AG09309 (cell line): ENCODE results near the gene SLC2A4.

ENCODE experiments used
- DNase-seq: peaks from one replicate; pipeline ENCODE4 v3.0.0-alpha.2; 2010; ENCODE audit warnings: low read depth
- H3K4me3 ChIP-seq: 2 replicates; pipeline ENCODE4 v1.5.1; 2011; ENCODE audit warnings: mild to moderate bottlenecking, low read depth, low read length, moderate library complexity; ENCODE audit not compliant: control insufficient read depth
- TF ChIP-seq, protein P1 (sequence below): IDR thresholded peaks from 2 replicates; pipeline ENCODE4 v1.5.1; 2011; ENCODE audit warnings: mild to moderate bottlenecking, low read depth, low read length, inconsistent platforms; ENCODE audit not compliant: insufficient read depth, control insufficient read depth; ENCODE audit errors: missing control alignments

Gene SLC2A4

DNA sequence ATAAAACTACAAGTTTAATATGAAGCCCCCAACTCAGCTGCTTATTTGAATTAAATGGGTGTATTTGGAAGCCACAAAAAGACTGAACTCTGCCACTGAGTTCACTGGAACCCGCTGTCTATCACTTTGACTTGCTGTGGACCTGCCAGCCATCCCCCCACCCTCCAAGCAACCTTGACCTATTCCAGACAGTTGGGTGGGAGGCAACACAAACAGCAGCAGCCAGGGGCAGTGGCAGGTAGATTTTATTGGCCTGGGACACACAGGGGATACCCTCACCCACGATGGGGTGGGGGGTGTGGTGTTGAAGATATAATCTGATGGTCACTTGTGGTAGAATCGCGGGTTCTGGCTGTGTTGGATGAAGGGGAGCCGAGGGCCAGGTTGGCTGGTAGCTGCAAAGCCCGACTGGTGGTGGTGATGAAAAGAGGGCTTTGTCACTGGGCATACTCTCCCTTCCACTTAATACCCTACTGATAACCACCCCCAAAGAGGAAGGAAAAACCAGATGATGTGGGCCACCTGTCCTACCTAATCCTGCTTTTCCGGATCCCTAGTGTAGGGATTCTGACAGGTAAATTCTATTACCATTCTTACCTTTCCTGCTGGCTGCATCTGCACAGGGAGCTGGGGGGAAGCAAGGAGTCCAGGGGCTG, 31.0 kb downstream of the SLC2A4 start:
- DNase-seq: no peak
- H3K4me3 ChIP-seq: no peak overlapping the region
- TF ChIP-seq, protein P1, sequence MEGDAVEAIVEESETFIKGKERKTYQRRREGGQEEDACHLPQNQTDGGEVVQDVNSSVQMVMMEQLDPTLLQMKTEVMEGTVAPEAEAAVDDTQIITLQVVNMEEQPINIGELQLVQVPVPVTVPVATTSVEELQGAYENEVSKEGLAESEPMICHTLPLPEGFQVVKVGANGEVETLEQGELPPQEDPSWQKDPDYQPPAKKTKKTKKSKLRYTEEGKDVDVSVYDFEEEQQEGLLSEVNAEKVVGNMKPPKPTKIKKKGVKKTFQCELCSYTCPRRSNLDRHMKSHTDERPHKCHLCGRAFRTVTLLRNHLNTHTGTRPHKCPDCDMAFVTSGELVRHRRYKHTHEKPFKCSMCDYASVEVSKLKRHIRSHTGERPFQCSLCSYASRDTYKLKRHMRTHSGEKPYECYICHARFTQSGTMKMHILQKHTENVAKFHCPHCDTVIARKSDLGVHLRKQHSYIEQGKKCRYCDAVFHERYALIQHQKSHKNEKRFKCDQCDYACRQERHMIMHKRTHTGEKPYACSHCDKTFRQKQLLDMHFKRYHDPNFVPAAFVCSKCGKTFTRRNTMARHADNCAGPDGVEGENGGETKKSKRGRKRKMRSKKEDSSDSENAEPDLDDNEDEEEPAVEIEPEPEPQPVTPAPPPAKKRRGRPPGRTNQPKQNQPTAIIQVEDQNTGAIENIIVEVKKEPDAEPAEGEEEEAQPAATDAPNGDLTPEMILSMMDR: no peak

DNA sequence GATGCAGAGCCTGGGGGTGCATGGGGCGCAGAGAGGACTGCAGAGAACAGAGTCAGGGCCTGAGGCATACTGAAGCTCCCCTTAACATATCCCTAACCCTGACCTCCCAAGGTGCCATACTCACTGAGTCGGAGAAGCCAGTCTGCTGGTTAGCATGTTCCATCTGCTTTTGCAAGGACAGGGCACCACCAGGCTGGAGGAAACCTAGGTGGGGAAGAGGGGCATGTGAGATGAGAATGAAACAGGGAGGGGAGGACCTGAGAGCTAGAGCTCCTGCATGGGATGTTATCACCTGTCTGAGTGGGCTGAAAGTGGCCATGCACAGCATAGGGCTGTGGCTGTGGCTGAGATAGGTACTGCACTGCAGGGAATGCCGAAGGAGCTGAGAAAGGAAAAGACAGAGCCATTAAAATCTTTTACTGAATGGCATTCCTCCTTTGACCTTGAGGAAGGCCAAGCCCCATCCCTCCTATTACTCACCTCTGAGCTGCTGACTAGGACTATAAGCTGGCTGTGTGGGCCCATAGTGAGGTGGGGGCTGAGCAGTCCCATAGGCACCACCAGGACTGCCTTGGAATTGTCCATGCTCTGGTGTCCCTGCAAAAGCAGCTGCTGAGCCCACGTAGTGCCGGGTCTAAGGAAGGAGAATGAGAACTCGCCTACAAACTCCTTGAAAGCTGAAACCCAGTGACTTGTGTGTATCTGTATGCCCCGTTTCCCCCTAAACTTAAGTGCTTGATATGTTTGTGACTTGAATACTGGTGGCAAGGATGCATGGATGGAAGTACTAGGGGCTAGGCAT, 31.8 kb downstream of the SLC2A4 start:
- TF ChIP-seq, protein P1: no peak
- DNase-seq: no peak
- H3K4me3 ChIP-seq: no peak overlapping the region

DNA sequence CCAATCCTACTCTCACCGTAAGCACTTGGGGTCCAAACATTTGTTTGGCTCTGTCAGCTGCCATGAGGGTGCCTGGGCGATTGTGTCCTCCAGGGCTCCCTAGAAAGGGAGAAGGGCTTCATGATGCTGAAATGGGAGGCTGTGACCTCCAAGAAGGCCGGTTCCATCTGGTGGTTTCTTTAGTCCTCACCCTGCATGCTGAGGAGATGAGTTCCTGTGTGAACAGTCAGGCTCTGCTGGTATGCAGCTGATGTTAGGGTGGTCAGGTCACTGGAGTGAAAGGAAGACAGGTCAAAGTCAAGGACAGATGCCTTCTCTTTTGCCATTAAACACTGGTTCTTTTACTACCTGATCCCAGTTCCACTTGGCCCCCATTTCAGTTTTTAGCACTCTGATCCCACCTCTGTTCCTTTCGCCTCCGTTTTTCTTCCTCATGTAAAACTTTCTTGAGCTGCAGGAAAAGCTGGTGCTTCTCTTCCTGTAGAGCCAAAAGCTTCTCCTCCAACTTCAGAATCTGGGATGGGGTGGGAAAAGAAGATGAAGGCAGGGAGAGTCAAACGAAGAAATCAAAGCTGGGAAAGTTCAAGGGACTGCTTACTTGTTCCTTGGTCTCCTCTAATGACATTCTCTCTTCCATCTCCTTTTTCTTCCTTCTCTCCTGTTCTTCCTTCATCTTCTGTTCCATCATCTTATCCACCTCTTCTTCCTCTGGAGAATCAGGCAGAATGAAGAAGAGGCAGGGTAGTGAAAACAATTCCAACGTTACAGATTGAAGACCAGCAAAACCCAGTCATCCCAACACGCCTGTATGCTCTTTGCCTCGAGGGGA, 32.6 kb downstream of the SLC2A4 start:
- H3K4me3 ChIP-seq: peak overlapping the region; percentile 74
- TF ChIP-seq, protein P1: no peak
- no peak for DNase-seq

DNA sequence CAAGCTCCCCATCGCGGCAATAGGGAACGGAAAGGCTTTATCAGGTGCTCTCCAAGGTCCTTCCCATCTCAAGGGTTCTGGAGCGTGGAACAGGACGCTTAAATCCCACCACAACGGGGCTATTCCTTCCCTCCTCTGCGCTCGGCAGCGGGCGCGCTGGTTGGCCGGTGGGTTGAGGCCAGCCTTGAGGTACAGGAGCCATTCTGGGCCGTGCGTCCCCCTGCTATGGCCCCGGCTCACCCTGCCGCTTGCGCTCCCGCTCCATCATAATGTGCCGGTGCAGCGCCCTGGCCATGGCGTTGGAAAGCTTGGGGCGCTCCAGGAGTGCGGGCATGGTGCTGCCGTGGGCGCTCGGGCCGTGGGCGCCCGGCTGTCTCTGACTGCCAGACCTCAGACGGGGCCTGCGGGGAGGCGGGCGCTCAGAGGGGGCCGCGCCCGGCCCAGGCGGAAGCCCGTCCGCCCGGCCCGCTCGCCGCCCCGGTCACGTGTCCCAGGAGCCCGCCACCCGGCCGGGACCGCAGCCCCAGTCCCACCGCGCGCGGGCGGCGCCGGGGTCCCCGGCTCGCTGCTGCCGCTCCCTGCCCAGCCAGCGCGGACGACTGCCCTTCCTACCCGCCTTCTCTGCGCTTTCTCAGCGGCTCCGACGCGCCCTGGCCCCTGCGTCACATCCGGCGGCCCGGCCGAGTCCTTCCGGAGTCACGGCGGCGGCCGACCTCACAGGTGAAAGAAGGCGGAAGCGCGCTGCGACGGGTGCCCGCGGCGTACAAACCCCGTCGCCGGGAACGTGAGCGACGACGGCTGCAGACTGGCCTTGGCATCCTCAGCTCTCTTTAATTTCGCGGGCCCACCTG, 33.4 kb downstream of the SLC2A4 start, which contains the start of gene GPS2:
Gene GPS2 (minus strand): TSS at position 642 of the 851 bp plus-strand sequence. CDS start 308 bp downstream, at position 334.
- peak within 1 kb of the TSS; percentile 74 for H3K4me3 ChIP-seq
- TF ChIP-seq, protein P1: no peak
- no peak for DNase-seq

DNA sequence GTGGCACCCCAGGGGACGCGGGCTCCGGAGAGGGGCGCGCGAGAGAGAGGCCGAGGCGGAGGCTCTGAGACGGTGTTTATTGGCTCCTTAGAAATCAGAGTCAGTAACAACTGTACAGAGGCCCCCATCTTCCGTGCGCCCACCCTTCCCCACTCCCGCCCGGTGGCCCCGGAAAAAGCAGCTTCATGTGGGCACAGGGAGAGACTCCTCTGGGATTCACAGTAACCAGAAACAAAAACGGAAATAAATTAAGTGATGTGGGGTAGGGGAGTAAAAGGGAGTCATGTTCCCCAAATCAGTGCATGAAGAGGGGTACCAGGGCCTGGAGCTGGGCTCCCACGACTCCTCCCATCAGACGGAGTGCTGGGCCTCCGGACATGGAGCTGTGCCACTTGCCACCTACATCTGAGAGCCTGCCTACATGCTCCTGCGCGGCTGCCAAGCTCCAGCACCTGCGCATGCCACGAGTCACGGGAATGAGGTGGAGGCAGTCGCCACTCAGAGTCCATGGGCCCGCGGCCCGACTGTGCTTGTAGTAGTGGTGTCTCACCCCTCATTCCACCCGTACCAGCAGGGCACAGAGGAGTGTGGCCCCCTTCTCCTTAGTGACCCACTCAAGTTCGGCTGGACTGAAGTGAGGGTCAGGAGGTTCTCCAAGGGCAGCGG, 34.2 kb downstream of the SLC2A4 start:
- TF ChIP-seq, protein P1: no peak
- H3K4me3 ChIP-seq: peak overlapping the region; percentile 74
- DNase-seq: no peak
